ENCODE results near the gene PFDN6. TPM values are rescaled to one million over a fixed set of nuclear protein-coding genes. Genes with fewer than 3 reads are reported as not detected.
A peak's percentile ranks its signal among the peaks of the same experiment; 100 is the strongest.

PFDN6 gene
- total and polyA plus RNA-seq, 9 of the 15 experiments (the other 6 are each of a cell fraction or from before 2014, with no cell fraction given) = 6.8 to 475 (median 216) TPM

GRCh38 chr6:33320315-33321181 is 31.1 kb downstream of the PFDN6 start (continued):
- TF ChIP-seq RBM22 (IDR thresholded peaks at IDR 0.05; ENCODE audit: low read depth, low read length, poor library complexity, severe bottlenecking) (no peak), BCL6 (CRISPR knock-in tag; IDR thresholded peaks at IDR 0.05) (no peak), DDX20 (tag; IDR thresholded peaks at IDR 0.05; ENCODE audit: low read depth) (no peak), ZNF140 (CRISPR knock-in tag; IDR thresholded peaks at IDR 0.05) (no peak), ZBTB5 (IDR thresholded peaks at IDR 0.05) (no peak), ATF1 (CRISPR knock-in tag; IDR thresholded peaks at IDR 0.05) (no peak), ATF1 (tag; IDR thresholded peaks at IDR 0.05) (peak; percentile 68), ZNF217 (CRISPR knock-in tag; IDR thresholded peaks at IDR 0.05) (no peak), KLF6 (CRISPR knock-in tag; IDR thresholded peaks at IDR 0.05; ENCODE audit: borderline replicate concordance) (no peak), NR4A1 (CRISPR knock-in tag; IDR thresholded peaks at IDR 0.05) (no peak), NR4A1 (tag; IDR thresholded peaks at IDR 0.05) (no peak), KDM2B (CRISPR knock-in tag; IDR thresholded peaks at IDR 0.05) (no peak), CEBPB (tag; IDR thresholded peaks at IDR 0.05) (peak; percentile 88), MCM2 (IDR thresholded peaks at IDR 0.05; ENCODE audit: low read depth) (no peak), ZC3H8 (IDR thresholded peaks at IDR 0.05) (no peak), SREBF1 (IDR thresholded peaks at IDR 0.05; ENCODE audit: borderline replicate concordance, low read depth, low read length) (no peak), RCOR1 (IDR thresholded peaks at IDR 0.05; ENCODE audit: borderline replicate concordance in 1 of 2, low read depth in 2 of 2, low read length in 2 of 2) (0 out of 4 replicates have a peak, but pooled peaks of 1 of the 2 experiments have one; percentile 26), STAT5A (IDR thresholded peaks at IDR 0.05; ENCODE audit: borderline replicate concordance, low read length) (no peak)
- TF ChIP-seq, protein P1, sequence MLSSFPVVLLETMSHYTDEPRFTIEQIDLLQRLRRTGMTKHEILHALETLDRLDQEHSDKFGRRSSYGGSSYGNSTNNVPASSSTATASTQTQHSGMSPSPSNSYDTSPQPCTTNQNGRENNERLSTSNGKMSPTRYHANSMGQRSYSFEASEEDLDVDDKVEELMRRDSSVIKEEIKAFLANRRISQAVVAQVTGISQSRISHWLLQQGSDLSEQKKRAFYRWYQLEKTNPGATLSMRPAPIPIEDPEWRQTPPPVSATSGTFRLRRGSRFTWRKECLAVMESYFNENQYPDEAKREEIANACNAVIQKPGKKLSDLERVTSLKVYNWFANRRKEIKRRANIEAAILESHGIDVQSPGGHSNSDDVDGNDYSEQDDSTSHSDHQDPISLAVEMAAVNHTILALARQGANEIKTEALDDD (IDR thresholded peaks at IDR 0.05) = no peak
- TF ChIP-seq, protein P2, sequence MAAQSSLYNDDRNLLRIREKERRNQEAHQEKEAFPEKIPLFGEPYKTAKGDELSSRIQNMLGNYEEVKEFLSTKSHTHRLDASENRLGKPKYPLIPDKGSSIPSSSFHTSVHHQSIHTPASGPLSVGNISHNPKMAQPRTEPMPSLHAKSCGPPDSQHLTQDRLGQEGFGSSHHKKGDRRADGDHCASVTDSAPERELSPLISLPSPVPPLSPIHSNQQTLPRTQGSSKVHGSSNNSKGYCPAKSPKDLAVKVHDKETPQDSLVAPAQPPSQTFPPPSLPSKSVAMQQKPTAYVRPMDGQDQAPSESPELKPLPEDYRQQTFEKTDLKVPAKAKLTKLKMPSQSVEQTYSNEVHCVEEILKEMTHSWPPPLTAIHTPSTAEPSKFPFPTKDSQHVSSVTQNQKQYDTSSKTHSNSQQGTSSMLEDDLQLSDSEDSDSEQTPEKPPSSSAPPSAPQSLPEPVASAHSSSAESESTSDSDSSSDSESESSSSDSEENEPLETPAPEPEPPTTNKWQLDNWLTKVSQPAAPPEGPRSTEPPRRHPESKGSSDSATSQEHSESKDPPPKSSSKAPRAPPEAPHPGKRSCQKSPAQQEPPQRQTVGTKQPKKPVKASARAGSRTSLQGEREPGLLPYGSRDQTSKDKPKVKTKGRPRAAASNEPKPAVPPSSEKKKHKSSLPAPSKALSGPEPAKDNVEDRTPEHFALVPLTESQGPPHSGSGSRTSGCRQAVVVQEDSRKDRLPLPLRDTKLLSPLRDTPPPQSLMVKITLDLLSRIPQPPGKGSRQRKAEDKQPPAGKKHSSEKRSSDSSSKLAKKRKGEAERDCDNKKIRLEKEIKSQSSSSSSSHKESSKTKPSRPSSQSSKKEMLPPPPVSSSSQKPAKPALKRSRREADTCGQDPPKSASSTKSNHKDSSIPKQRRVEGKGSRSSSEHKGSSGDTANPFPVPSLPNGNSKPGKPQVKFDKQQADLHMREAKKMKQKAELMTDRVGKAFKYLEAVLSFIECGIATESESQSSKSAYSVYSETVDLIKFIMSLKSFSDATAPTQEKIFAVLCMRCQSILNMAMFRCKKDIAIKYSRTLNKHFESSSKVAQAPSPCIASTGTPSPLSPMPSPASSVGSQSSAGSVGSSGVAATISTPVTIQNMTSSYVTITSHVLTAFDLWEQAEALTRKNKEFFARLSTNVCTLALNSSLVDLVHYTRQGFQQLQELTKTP (IDR thresholded peaks at IDR 0.05; ENCODE audit: low read depth in 1 of 2, partially characterized antibody in 2 of 2) = no peak
- TF ChIP-seq, protein P3, sequence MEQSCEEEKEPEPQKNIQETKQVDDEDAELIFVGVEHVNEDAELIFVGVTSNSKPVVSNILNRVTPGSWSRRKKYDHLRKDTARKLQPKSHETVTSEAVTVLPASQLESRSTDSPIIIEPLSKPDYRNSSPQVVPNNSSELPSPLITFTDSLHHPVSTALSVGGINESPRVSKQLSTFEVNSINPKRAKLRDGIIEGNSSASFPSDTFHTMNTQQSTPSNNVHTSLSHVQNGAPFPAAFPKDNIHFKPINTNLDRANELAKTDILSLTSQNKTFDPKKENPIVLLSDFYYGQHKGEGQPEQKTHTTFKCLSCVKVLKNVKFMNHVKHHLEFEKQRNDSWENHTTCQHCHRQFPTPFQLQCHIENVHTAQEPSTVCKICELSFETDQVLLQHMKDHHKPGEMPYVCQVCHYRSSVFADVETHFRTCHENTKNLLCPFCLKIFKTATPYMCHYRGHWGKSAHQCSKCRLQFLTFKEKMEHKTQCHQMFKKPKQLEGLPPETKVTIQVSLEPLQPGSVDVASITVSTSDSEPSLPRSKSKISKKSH (CRISPR knock-in tag; IDR thresholded peaks at IDR 0.05) = no peak

Data from K562 (cell line).